H9 (cell line): ENCODE measurements around the gene MST1R. TPM values are rescaled to one million over a fixed set of nuclear protein-coding genes. Genes with fewer than 3 reads are reported as not detected.

Experiments
- DNase-seq: peaks from one replicate; pipeline ENCODE4 v3.0.0-alpha.2; 2017
- H2AFZ ChIP-seq: one replicate; pipeline ENCODE4 v1.6.1; 2013; ENCODE audit warnings: mild to moderate bottlenecking, low read length, control low read depth, moderate library complexity
- H2AK5ac ChIP-seq: 2 replicates; pipeline ENCODE4 v1.6.1; 2013; ENCODE audit warnings: low read length, control low read depth, mixed read lengths; ENCODE audit not compliant: insufficient read length
- H2BK120ac ChIP-seq: one replicate; pipeline ENCODE4 v1.6.1; 2013; ENCODE audit warnings: low read depth, mild to moderate bottlenecking, low read length, control low read depth, inconsistent platforms; ENCODE audit not compliant: poor library complexity, severe bottlenecking
- H2BK12ac ChIP-seq: 2 replicates; pipeline ENCODE4 v1.6.1; 2013; ENCODE audit warnings: low read length, control low read depth, mixed read lengths, low read depth; ENCODE audit not compliant: insufficient read length
- H2BK15ac ChIP-seq: 2 replicates; pipeline ENCODE4 v1.6.1; 2013; ENCODE audit warnings: low read depth, low read length, control low read depth
- H2BK20ac ChIP-seq: one replicate; pipeline ENCODE4 v1.6.1; 2013; ENCODE audit warnings: low read depth, mild to moderate bottlenecking, low read length, control low read depth, inconsistent platforms; ENCODE audit not compliant: poor library complexity, severe bottlenecking
- H2BK5ac ChIP-seq: 2 replicates; pipeline ENCODE4 v1.6.1; 2013; ENCODE audit warnings: low read length, control low read depth, mixed read lengths; ENCODE audit not compliant: insufficient read length
- H3K14ac ChIP-seq: 2 replicates; pipeline ENCODE4 v1.6.1; 2013; ENCODE audit warnings: low read length, control low read depth; ENCODE audit not compliant: insufficient read depth
- H3K18ac ChIP-seq: 2 replicates; pipeline ENCODE4 v1.6.1; 2013; ENCODE audit warnings: low read depth, mild to moderate bottlenecking, mixed read lengths, low read length, control low read depth; ENCODE audit not compliant: insufficient read length
- H3K23ac ChIP-seq: 2 replicates; pipeline ENCODE4 v1.6.1; 2013; ENCODE audit warnings: low read length, control low read depth, mixed read lengths, low read depth; ENCODE audit not compliant: insufficient read length
- H3K23me2 ChIP-seq: 2 replicates; pipeline ENCODE4 v1.6.1; 2013; ENCODE audit warnings: low read depth, mild to moderate bottlenecking, mixed read lengths, low read length, control low read depth; ENCODE audit not compliant: insufficient read length, poor library complexity, severe bottlenecking
- H3K27ac ChIP-seq: 2 replicates; pipeline ENCODE4 v1.5.1; 2013; ENCODE audit warnings: low read length, control low read depth, mixed read lengths, low read depth; ENCODE audit not compliant: insufficient read length
- H3K27me3 ChIP-seq: 2 replicates; pipeline ENCODE4 v1.6.1; 2013; ENCODE audit warnings: low read length, control low read depth, inconsistent platforms; ENCODE audit not compliant: insufficient read depth
- H3K4ac ChIP-seq: 2 replicates; pipeline ENCODE4 v1.6.1; 2013; ENCODE audit warnings: low read depth, mild to moderate bottlenecking, control low read depth, inconsistent platforms, low read length, moderate library complexity
- H3K4me1 ChIP-seq: 2 replicates; pipeline ENCODE4 v1.6.1; 2013; ENCODE audit warnings: low read length, control low read depth, inconsistent platforms; ENCODE audit not compliant: insufficient read depth
- H3K4me2 ChIP-seq: 2 replicates; pipeline ENCODE4 v1.6.1; 2013; ENCODE audit warnings: low read length, control low read depth, mixed read lengths; ENCODE audit not compliant: insufficient read length, insufficient read depth
- H3K56ac ChIP-seq: 2 replicates; pipeline ENCODE4 v1.6.1; 2013; ENCODE audit warnings: low read depth, mild to moderate bottlenecking, mixed read lengths, low read length, control low read depth; ENCODE audit not compliant: insufficient read length
- H3K79me1 ChIP-seq: 2 replicates; pipeline ENCODE4 v1.6.1; 2013; ENCODE audit warnings: low read depth, mild to moderate bottlenecking, moderate library complexity, low read length, control low read depth, inconsistent platforms; ENCODE audit not compliant: insufficient read depth, poor library complexity, severe bottlenecking
- H3K79me2 ChIP-seq: 2 replicates; pipeline ENCODE4 v1.6.1; 2013; ENCODE audit warnings: low read length, control low read depth, inconsistent platforms; ENCODE audit not compliant: insufficient read depth
- H3K9ac ChIP-seq: 2 replicates; pipeline ENCODE4 v1.6.1; 2013; ENCODE audit warnings: low read length, control low read depth, mixed read lengths; ENCODE audit not compliant: insufficient read length; ENCODE audit errors: extremely low read depth
- H3K9me3 ChIP-seq: one replicate; pipeline ENCODE4 v1.6.1; 2013; ENCODE audit warnings: low read depth, low read length, inconsistent platforms; ENCODE audit not compliant: control insufficient read depth
- H3T11ph ChIP-seq: one replicate; pipeline ENCODE4 v1.6.1; 2013; ENCODE audit warnings: mild to moderate bottlenecking, low read length, control low read depth, inconsistent platforms
- H4K20me1 ChIP-seq: one replicate; pipeline ENCODE4 v1.6.1; 2013; ENCODE audit not compliant: control insufficient read depth, insufficient read length, insufficient read depth
- H4K5ac ChIP-seq: 2 replicates; pipeline ENCODE4 v1.6.1; 2013; ENCODE audit warnings: low read depth, mild to moderate bottlenecking, mixed read lengths, low read length, control low read depth; ENCODE audit not compliant: insufficient read length
- H4K8ac ChIP-seq: replicated peaks from 2 replicates; pipeline ENCODE4 v1.6.1; 2013; ENCODE audit warnings: low read length, control low read depth, mixed read lengths, low read depth; ENCODE audit not compliant: insufficient read length
- H4K91ac ChIP-seq: 2 replicates; pipeline ENCODE4 v1.6.1; 2013; ENCODE audit warnings: low read depth, mild to moderate bottlenecking, moderate library complexity, mixed read lengths, low read length, control low read depth; ENCODE audit not compliant: insufficient read length
- H3K27ac Mint-ChIP-seq, 3 experiments: 2 replicates in 2 of 3; 3 replicates in 1 of 3; pipeline ENCODE4 v1.8.0; 2020 to 2021; ENCODE audit warnings: mixed read lengths in 3 of 3, mild to moderate bottlenecking in 1 of 3, moderate library complexity in 1 of 3
- H3K27me3 Mint-ChIP-seq: 2 replicates; pipeline ENCODE4 v1.8.0; 2021; ENCODE audit warnings: low read depth, mild to moderate bottlenecking, moderate library complexity, mixed read lengths
- H3K36me3 Mint-ChIP-seq, 3 experiments: 2 replicates in 2 of 3; 3 replicates in 1 of 3; pipeline ENCODE4 v1.8.0; 2020 to 2021; ENCODE audit warnings: low read depth in 3 of 3, mixed read lengths in 3 of 3; ENCODE audit not compliant: insufficient read depth in 1 of 3
- H3K4me1 Mint-ChIP-seq, 2 experiments: 2 replicates each; pipeline ENCODE4 v1.8.0; 2020; ENCODE audit warnings: mixed read lengths in 2 of 2
- H3K4me3 Mint-ChIP-seq, 2 experiments: 2 replicates in 1 of 2; 3 replicates in 1 of 2; pipeline ENCODE4 v1.8.0; 2020 to 2021; ENCODE audit warnings: mild to moderate bottlenecking in 2 of 2, mixed read lengths in 2 of 2, moderate library complexity in 1 of 2
- H3K9me3 Mint-ChIP-seq, 2 experiments: 2 replicates in 1 of 2; 3 replicates in 1 of 2; pipeline ENCODE4 v1.8.0; 2020; ENCODE audit warnings: mild to moderate bottlenecking in 2 of 2, mixed read lengths in 2 of 2, moderate library complexity in 1 of 2
- CTCF ChIP-seq: fragments of 200-600 bp; sonication (generic); conservative IDR thresholded peaks from 3 replicates; pipeline ENCODE4 v1.8.0; 2021; ENCODE audit warnings: antibody characterized with exemption, mild to moderate bottlenecking
- WGBS: extraction: QIAGEN DNeasy Blood & Tissue Kit; methylation state at CpG from one replicate; pipeline ENCODE4 v1.1.7; 2013; ENCODE audit warnings: missing lambda C conversion rate, low lambda C conversion rate, mixed read lengths; ENCODE audit not compliant: insufficient read length; ENCODE audit errors: extremely low coverage; 5-methylcytosine and 5-hydroxymethylcytosine counted together
- total RNA-seq: library from RNA; stranded (reverse); gene quantifications from 2 replicates; pipeline ENCODE4 v1.2.1, GENCODE V29; 2021

Gene MST1R
- total RNA-seq, 1 experiment from 2014 or later, result 4.9 TPM

DNA sequence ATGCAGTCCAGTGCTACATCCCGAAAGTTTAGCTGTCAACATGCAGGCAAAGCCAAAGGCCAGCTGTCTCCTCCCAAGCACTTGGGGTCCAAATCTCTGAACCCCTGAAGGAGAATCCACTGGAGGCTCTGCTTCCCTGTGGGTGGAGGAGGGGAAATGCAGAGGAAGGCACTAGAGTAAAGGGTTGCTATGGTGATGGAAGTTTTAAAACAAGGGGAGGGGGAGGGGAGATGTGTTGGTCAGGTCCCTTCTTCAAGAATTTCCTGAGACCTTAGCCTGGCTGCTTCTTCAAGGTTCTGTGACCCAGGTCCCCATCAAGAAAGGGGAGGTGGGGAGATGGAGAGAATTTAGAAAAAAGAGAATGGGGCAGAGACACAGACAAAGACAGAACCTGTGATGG is 36.3 kb downstream of the MST1R start:
- H3T11ph ChIP-seq, result no peak overlapping the region
- no peaks in the 10 kb centered on the region for H3K27me3 ChIP-seq
- TF ChIP-seq CTCF, result no peak
- no peaks in the 10 kb centered on the region for H3K9me3 ChIP-seq
- H3K9me3 Mint-ChIP-seq, result no peaks in the 10 kb centered on the region
- H3K4me1 ChIP-seq, result peaks cover 10% of the 10 kb centered on the region; the same call in 1 of the 2 replicates
- no peak overlapping the region for H2AK5ac ChIP-seq
- H4K91ac ChIP-seq, result no peak overlapping the region
- H3K79me1 ChIP-seq, result no peaks in the 10 kb centered on the region
- no peak overlapping the region for H2BK120ac ChIP-seq
- H2AFZ ChIP-seq, result no peak overlapping the region
- no peak overlapping the region for H3K14ac ChIP-seq
- no peaks in the 10 kb centered on the region; a peak in 1 of 7 replicates for H3K36me3 Mint-ChIP-seq
- H3K27me3 Mint-ChIP-seq, result peaks cover 25% of the 10 kb centered on the region
- H3K4ac ChIP-seq, result no peak overlapping the region
- no peak overlapping the region for H3K4me2 ChIP-seq
- H4K8ac ChIP-seq, result no peak overlapping the region
- H3K18ac ChIP-seq, result no peak overlapping the region
- H2BK5ac ChIP-seq, result no peak overlapping the region
- H3K9ac ChIP-seq, result no peak overlapping the region
- no peak overlapping the region for H4K5ac ChIP-seq
- peaks cover 7% of the 10 kb centered on the region for H3K23me2 ChIP-seq
- DNase-seq, result no peak
- H4K20me1 ChIP-seq, result no peaks in the 10 kb centered on the region
- no peak overlapping the region for H2BK15ac ChIP-seq
- no peaks in the 10 kb centered on the region for H3K79me2 ChIP-seq
- H3K23ac ChIP-seq, result no peak overlapping the region
- no CpG with 5 or more reads among the region's 1 CpG for WGBS
- peaks cover 34 to 56% of the 10 kb centered on the region in 2 experiments for H3K4me1 Mint-ChIP-seq
- H3K27ac ChIP-seq, result no peak overlapping the region
- peak overlapping the region; percentile 33 to 83; a peak in 4 of 5 replicates for H3K4me3 Mint-ChIP-seq
- peak overlapping the region in 2 of 3 experiments; percentile 23 to 33; a peak in 2 of 7 replicates for H3K27ac Mint-ChIP-seq
- H2BK12ac ChIP-seq, result no peak overlapping the region
- H3K56ac ChIP-seq, result no peak overlapping the region
- no peak overlapping the region for H2BK20ac ChIP-seq
